HUES6 (cell line): ENCODE measurements around the gene USP6.
A peak's percentile ranks its signal among the peaks of the same experiment; 100 is the strongest.
"Not testable (repeated sequence)": the region's sequence is repeated elsewhere in the genome, so short reads cannot be mapped to it uniquely, and the experiment has no call there.

Experiments
- H3K27ac ChIP-seq: 2 replicates; pipeline ENCODE4 v1.7.0; 2013; ENCODE audit warnings: low read depth, mild to moderate bottlenecking, low read length, inconsistent platforms
- H3K27me3 ChIP-seq: 2 replicates; pipeline ENCODE4 v1.6.1; 2013; ENCODE audit warnings: low read length; ENCODE audit not compliant: control insufficient read depth, insufficient read depth
- H3K36me3 ChIP-seq: 2 replicates; pipeline ENCODE4 v1.6.1; 2013; ENCODE audit warnings: low read length; ENCODE audit not compliant: control insufficient read depth, insufficient read depth
- H3K4me1 ChIP-seq: 2 replicates; pipeline ENCODE4 v1.6.1; 2013; ENCODE audit warnings: low read length; ENCODE audit not compliant: control insufficient read depth, insufficient read depth
- H3K4me3 ChIP-seq: 2 replicates; pipeline ENCODE4 v1.5.1; 2013; ENCODE audit warnings: low read depth, low read length
- H3K9ac ChIP-seq: one replicate; pipeline ENCODE4 v1.6.1; 2013; ENCODE audit warnings: mild to moderate bottlenecking, low read length
- H3K9me3 ChIP-seq: 2 replicates; pipeline ENCODE4 v1.6.1; 2013; ENCODE audit warnings: low read depth, low read length; ENCODE audit not compliant: control insufficient read depth, insufficient read depth

Gene USP6

GRCh38 chr17:5115673-5116651 lies at the start of gene USP6:
USP6 (plus strand) TSS chr17:5116032; CDS start chr17:5130368, 14,336 bp downstream.
- peak within 1 kb of the TSS; percentile 61 for H3K4me3 ChIP-seq
- H3K4me1 ChIP-seq, result no peaks in the 10 kb centered on the region; the same call in 1 of the 2 replicates
- H3K36me3 ChIP-seq, result peaks cover 12% of the 10 kb centered on the region
- H3K27me3 ChIP-seq, result peaks cover 8% of the 10 kb centered on the region; the same call in 1 of the 2 replicates
- no peaks in the 10 kb centered on the region for H3K9me3 ChIP-seq
- H3K27ac ChIP-seq, result no peak within 1 kb of the TSS; the same call in 1 of the 2 replicates
- H3K9ac ChIP-seq, result peak within 1 kb of the TSS; percentile 70

GRCh38 chr17:5068236-5068635 lies 47.6 kb upstream of the USP6 start:
- H3K27me3 ChIP-seq, result no peaks in the 10 kb centered on the region
- H3K27ac ChIP-seq, result no peak overlapping the region
- H3K9me3 ChIP-seq, result no peaks in the 10 kb centered on the region
- no peak overlapping the region for H3K4me3 ChIP-seq
- H3K36me3 ChIP-seq, result no peaks in the 10 kb centered on the region
- H3K4me1 ChIP-seq, result no peaks in the 10 kb centered on the region; the same call in 1 of the 2 replicates
- no peak overlapping the region for H3K9ac ChIP-seq

GRCh38 chr17:5069724-5070123 lies 46.1 kb upstream of the USP6 start:
- H3K9ac ChIP-seq, result no peak overlapping the region
- H3K27me3 ChIP-seq, result no peaks in the 10 kb centered on the region
- no peak overlapping the region for H3K27ac ChIP-seq
- no peaks in the 10 kb centered on the region; the same call in 1 of the 2 replicates for H3K4me1 ChIP-seq
- H3K4me3 ChIP-seq, result no peak overlapping the region
- H3K9me3 ChIP-seq, result no peaks in the 10 kb centered on the region
- no peaks in the 10 kb centered on the region for H3K36me3 ChIP-seq

- peak overlapping the region; percentile 93; the same call in 1 of the 2 replicates for H3K27ac ChIP-seq
- peak overlapping the region; percentile 26; the same call in 1 of the 2 replicates for H3K4me3 ChIP-seq
- not testable (repeated sequence) for H3K9me3 ChIP-seq, H3K4me1 ChIP-seq, H3K27me3 ChIP-seq, H3K36me3 ChIP-seq
- H3K9ac ChIP-seq, result peak overlapping the region; percentile 63
Observed at GRCh38 chr17:5075472-5075871, 40.4 kb upstream of the USP6 start.

GRCh38 chr17:5077275-5077674 lies 38.6 kb upstream of the USP6 start:
- H3K4me1 ChIP-seq, H3K4me3 ChIP-seq, H3K9ac ChIP-seq, H3K36me3 ChIP-seq, H3K27ac ChIP-seq, H3K9me3 ChIP-seq, H3K27me3 ChIP-seq: not testable (repeated sequence)

- peaks cover 5% of the 10 kb centered on the region; the same call in 1 of the 2 replicates for H3K4me1 ChIP-seq
- H3K4me3 ChIP-seq, result peak overlapping the region; percentile 58; the same call in 1 of the 2 replicates
- H3K36me3 ChIP-seq, result no peaks in the 10 kb centered on the region
- peaks cover 8% of the 10 kb centered on the region; the same call in 1 of the 2 replicates for H3K27me3 ChIP-seq
- H3K9ac ChIP-seq, result no peak overlapping the region
- H3K27ac ChIP-seq, result no peak overlapping the region
- no peaks in the 10 kb centered on the region for H3K9me3 ChIP-seq
Observed at GRCh38 chr17:5077781-5078105, 38.1 kb upstream of the USP6 start.

GRCh38 chr17:5078106-5079028 lies 37.5 kb upstream of the USP6 start, which contains the start of gene ZFP3:
ZFP3 (plus strand) TSS chr17:5078467; CDS start chr17:5091505, 13,038 bp downstream.
- Histone ChIP-seq H3K9ac (peak within 1 kb of the TSS; percentile 24), H3K27ac (no peak within 1 kb of the TSS)

GRCh38 chr17:5080591-5080990 lies 35.2 kb upstream of the USP6 start:
- no peak overlapping the region for H3K27ac ChIP-seq
- peaks cover 3% of the 10 kb centered on the region; the same call in 1 of the 2 replicates for H3K4me1 ChIP-seq
- H3K9me3 ChIP-seq, result peaks cover 7% of the 10 kb centered on the region
- no peak overlapping the region for H3K4me3 ChIP-seq
- no peaks in the 10 kb centered on the region for H3K36me3 ChIP-seq
- no peak overlapping the region for H3K9ac ChIP-seq
- peaks cover 8% of the 10 kb centered on the region; the same call in 1 of the 2 replicates for H3K27me3 ChIP-seq

More at GRCh38 chr17:5078106-5079028, 37.5 kb upstream of the USP6 start, which contains the start of gene ZFP3:
- H3K36me3 ChIP-seq, result no peaks in the 10 kb centered on the region
- H3K27me3 ChIP-seq, result peaks cover 8% of the 10 kb centered on the region; the same call in 1 of the 2 replicates
- H3K4me1 ChIP-seq, result peaks cover 5% of the 10 kb centered on the region; the same call in 1 of the 2 replicates
- H3K9me3 ChIP-seq, result no peaks in the 10 kb centered on the region
- H3K4me3 ChIP-seq, result peak within 1 kb of the TSS; percentile 58; the same call in 1 of the 2 replicates

- no peak overlapping the region for H3K4me3 ChIP-seq
- H3K27me3 ChIP-seq, result peaks cover 12% of the 10 kb centered on the region; the same call in 1 of the 2 replicates
- peaks cover 4% of the 10 kb centered on the region; the same call in 1 of the 2 replicates for H3K36me3 ChIP-seq
- no peaks in the 10 kb centered on the region for H3K4me1 ChIP-seq
- H3K9ac ChIP-seq, result no peak overlapping the region
- H3K9me3 ChIP-seq, result peaks cover 82% of the 10 kb centered on the region
- no peak overlapping the region for H3K27ac ChIP-seq
Observed at GRCh38 chr17:5092218-5093010, 23.4 kb upstream of the USP6 start.

- Histone ChIP-seq H3K9me3 (peaks cover 52% of the 10 kb centered on the region), H3K36me3 (peaks cover 4% of the 10 kb centered on the region; the same call in 1 of the 2 replicates), H3K4me3 (peak overlapping the region; percentile 71), H3K4me1 (no peaks in the 10 kb centered on the region), H3K9ac (peak overlapping the region; percentile 64), H3K27me3 (peaks cover 13% of the 10 kb centered on the region; the same call in 1 of the 2 replicates), H3K27ac (no peak overlapping the region)
Observed at GRCh38 chr17:5096731-5097100, 19.1 kb upstream of the USP6 start.
